Ovary (tissue), 9 donors: Measurements from ENCODE around the gene SVOP. TPM values are rescaled to one million over a fixed set of nuclear protein-coding genes. Genes with fewer than 3 reads are reported as not detected.

ENCODE experiments used
- DNase-seq, 5 donors: peaks; one replicate each; pipeline ENCODE4 v3.0.0-alpha.2; 2019 to 2020
- H3K27ac ChIP-seq, 2 donors: fragments of 200-600 bp; one replicate each; pipeline versions ENCODE4 v1.5.1 to v1.8.0; 2019 to 2022
- H3K27me3 ChIP-seq: fragments of 200-600 bp; one replicate; pipeline ENCODE4 v1.8.0; 2022
- H3K36me3 ChIP-seq: fragments of 200-600 bp; sonication (generic); one replicate; pipeline ENCODE4 v1.5.1; 2019
- H3K4me1 ChIP-seq: one replicate; pipeline ENCODE4 v1.8.1; 2013; ENCODE audit warnings: mild to moderate bottlenecking, moderate library complexity; ENCODE audit not compliant: insufficient read depth
- H3K4me3 ChIP-seq: fragments of 200-600 bp; sonication (generic); one replicate; pipeline ENCODE4 v1.5.1; 2017
- H3K9me3 ChIP-seq, 2 donors: fragments of 200-600 bp in 1 of 2; sonication (generic) in 1 of 2; one replicate each; pipeline versions ENCODE4 v1.5.1 to v1.8.1; 2013 to 2019; ENCODE audit warnings: mild to moderate bottlenecking in 1 of 2, moderate library complexity in 1 of 2
- EP300 ChIP-seq: sonication (generic); formaldehyde crosslinking; IDR thresholded peaks from one replicate; pipeline ENCODE4 v1.6.1; 2017; ENCODE audit warnings: antibody characterized with exemption
- POLR2A ChIP-seq: fragments of 450-650 bp; IDR thresholded peaks from one replicate; pipeline ENCODE4 v1.6.1; 2017; ENCODE audit warnings: antibody characterized with exemption, mild to moderate bottlenecking, moderate library complexity
- WGBS, 3 donors: extraction: QIAGEN DNeasy Blood & Tissue Kit in 1 of 3; methylation state at CpG; one replicate each; pipeline versions ENCODE4 v1.1.5 to v1.1.7; 2013 to 2017; 5-methylcytosine and 5-hydroxymethylcytosine counted together
- intact Hi-C, 4 donors: fragments of 100-400 bp; cut with DNase I; formaldehyde crosslinking; loops; one replicate each; pipeline versions ENCODE4 v1.11.0 to v1.15.1; 2022 to 2023
- polyA plus RNA-seq, 2 donors: library from polyadenylated mRNA; stranded (reverse); fragments of 200-250 nt in 1 of 2; fragments of 350-450 nt in 1 of 2; fragmentation: Illumina TruSeq in 1 of 2; extraction: RNeasy Lipid Tissue Mini Kit (QIAGEN cat#74804) in 1 of 2; gene quantifications; one replicate each; pipeline ENCODE4 v1.2.3, GENCODE V29; 2013 to 2014
- total RNA-seq, 7 donors: library from RNA; depleted of rRNA in 2 of 7; stranded (reverse); fragments of >200 nt in 2 of 7; fragmentation: NEBNext Ultra II Directional in 3 of 7; extraction: Animal tissue kit (Norgen Biotek cat#: 25700) in 3 of 7; gene quantifications; one replicate each; pipeline versions ENCODE4 v1.1.0 to v1.2.4, GENCODE V29; 2016 to 2023
- TF ChIP-seq, protein P1 (sequence below), 3 donors: fragments of 450-650 bp in 2 of 3; fragments of 200-600 bp in 1 of 3; IDR thresholded peaks; one replicate each; pipeline versions ENCODE4 v1.5.1 to v1.8.0; 2016 to 2022; ENCODE audit warnings: antibody characterized with exemption in 3 of 3, mild to moderate bottlenecking in 1 of 3
- donor health status: DM: no; HTN: no; CAD: no; lungs with moderate emphysema.
- donor health status: DM: no; HTN: no; CAD: no.
- donor health status: Bipolar disorder and iron deficiency.
- donor health status: DM: yes; HTN: yes; CAD: no.
- donor health status: DM: no; HTN: no; CAD: no.
- donor health status: DM: yes; HTN: yes; CAD: no.

SVOP gene
- total and polyA plus RNA-seq, 9 donors, result not detected

DNA sequence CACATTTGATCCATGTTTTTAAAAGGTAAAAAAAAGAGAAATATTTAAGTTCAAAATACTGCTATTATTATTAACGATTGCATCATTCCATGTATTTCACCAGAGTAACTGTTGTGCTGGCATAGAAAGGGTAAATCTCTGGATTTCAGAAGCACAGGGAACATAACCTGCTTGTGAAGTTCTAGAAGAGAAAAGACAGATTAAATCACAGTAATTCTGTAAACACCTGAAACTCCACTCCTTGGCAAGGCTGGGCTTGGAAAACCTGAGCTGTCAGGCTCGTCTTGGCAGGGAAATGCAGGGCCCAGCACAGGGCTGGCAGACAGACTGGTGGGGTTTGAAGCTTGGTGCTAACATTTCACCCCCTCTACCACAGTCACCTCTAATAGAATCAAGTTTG, 35.1 kb downstream of the SVOP start:
- H3K9me3 ChIP-seq, result no peaks in the 10 kb centered on the region
- no peak overlapping the region for H3K4me3 ChIP-seq
- intact Hi-C loops, result no loop called here
- TF ChIP-seq EP300, result no peak
- TF ChIP-seq POLR2A, result no peak
- TF ChIP-seq, protein P1, sequence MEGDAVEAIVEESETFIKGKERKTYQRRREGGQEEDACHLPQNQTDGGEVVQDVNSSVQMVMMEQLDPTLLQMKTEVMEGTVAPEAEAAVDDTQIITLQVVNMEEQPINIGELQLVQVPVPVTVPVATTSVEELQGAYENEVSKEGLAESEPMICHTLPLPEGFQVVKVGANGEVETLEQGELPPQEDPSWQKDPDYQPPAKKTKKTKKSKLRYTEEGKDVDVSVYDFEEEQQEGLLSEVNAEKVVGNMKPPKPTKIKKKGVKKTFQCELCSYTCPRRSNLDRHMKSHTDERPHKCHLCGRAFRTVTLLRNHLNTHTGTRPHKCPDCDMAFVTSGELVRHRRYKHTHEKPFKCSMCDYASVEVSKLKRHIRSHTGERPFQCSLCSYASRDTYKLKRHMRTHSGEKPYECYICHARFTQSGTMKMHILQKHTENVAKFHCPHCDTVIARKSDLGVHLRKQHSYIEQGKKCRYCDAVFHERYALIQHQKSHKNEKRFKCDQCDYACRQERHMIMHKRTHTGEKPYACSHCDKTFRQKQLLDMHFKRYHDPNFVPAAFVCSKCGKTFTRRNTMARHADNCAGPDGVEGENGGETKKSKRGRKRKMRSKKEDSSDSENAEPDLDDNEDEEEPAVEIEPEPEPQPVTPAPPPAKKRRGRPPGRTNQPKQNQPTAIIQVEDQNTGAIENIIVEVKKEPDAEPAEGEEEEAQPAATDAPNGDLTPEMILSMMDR (IDR thresholded peaks at IDR 0.05), result no peak
- DNase-seq, result no peak
- no peaks in the 10 kb centered on the region for H3K36me3 ChIP-seq
- H3K27ac ChIP-seq, result no peak overlapping the region
- 35 to 49% (median 35%) methylated on average over 2 of the region's 2 CpGs for WGBS, 3 donors
- H3K27me3 ChIP-seq, result no peaks in the 10 kb centered on the region
- no peaks in the 10 kb centered on the region for H3K4me1 ChIP-seq

GRCh38 chr12:108983227-108983626, 37.6 kb downstream of the SVOP start:
- no peaks in the 10 kb centered on the region for H3K27me3 ChIP-seq
- WGBS, 3 donors, result 83 to 100% (median 83%) methylated on average over 1 of the region's 1 CpG
- DNase-seq, result no peak
- TF ChIP-seq POLR2A (no peak), EP300 (no peak)
- TF ChIP-seq, protein P1 (IDR thresholded peaks at IDR 0.05), result no peak
- H3K27ac ChIP-seq, result no peak overlapping the region
- H3K4me3 ChIP-seq, result no peak overlapping the region
- no peaks in the 10 kb centered on the region for H3K4me1 ChIP-seq
- no peaks in the 10 kb centered on the region for H3K9me3 ChIP-seq
- no peaks in the 10 kb centered on the region for H3K36me3 ChIP-seq
- intact Hi-C loops, result no loop called here

GRCh38 chr12:108982621-108983219, 38.1 kb downstream of the SVOP start:
- Histone ChIP-seq H3K27ac (no peak overlapping the region), H3K4me3 (no peak overlapping the region), H3K4me1 (no peaks in the 10 kb centered on the region), H3K27me3 (no peaks in the 10 kb centered on the region), H3K36me3 (no peaks in the 10 kb centered on the region), H3K9me3 (no peaks in the 10 kb centered on the region)
- TF ChIP-seq, protein P1 (IDR thresholded peaks at IDR 0.05), result no peak
- TF ChIP-seq POLR2A, result no peak
- intact Hi-C loops, result no loop called here
- DNase-seq, result no peak

DNA sequence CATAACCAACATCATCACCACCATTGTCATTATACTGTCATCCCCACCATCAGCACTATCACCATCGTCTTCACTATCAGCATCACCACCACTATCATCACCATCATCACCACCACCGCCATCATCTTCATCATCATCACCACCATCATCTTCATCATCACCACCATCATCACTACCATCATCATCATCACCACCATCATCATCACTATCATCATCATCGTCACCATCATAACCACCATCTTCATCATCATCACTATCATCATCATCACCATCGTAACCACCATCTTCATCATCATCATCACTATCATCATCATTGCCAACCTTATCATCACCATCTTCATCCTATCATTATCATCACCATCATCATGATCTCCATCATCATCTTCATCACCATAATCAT, 39.0 kb downstream of the SVOP start:
- H3K36me3 ChIP-seq, result no peaks in the 10 kb centered on the region
- DNase-seq, result no peak
- H3K27me3 ChIP-seq, result no peaks in the 10 kb centered on the region
- WGBS, 3 donors, result 69 to 95% (median 84%) methylated on average over 4 of the region's 4 CpGs
- H3K9me3 ChIP-seq, result no peaks in the 10 kb centered on the region
- H3K27ac ChIP-seq, result no peak overlapping the region
- no peaks in the 10 kb centered on the region for H3K4me1 ChIP-seq
- intact Hi-C loops, result no loop called here
- H3K4me3 ChIP-seq, result no peak overlapping the region
- TF ChIP-seq EP300 (no peak), POLR2A (no peak)
- TF ChIP-seq, protein P1 (IDR thresholded peaks at IDR 0.05), result no peak
